GM12878 (cell line): Measurements from ENCODE around the gene REM2. TPM values are rescaled to one million over a fixed set of nuclear protein-coding genes. Genes with fewer than 3 reads are reported as not detected.

Experiments used
- CHD2 ChIP-seq: IDR thresholded peaks from 2 replicates; pipeline ENCODE4 v1.6.1; 2011; ENCODE audit warnings: low read depth, low read length, improper control_type of control experiment, borderline replicate concordance
- CREM ChIP-seq: IDR thresholded peaks from 2 replicates; pipeline ENCODE4 v1.6.1; 2014; ENCODE audit warnings: antibody characterized with exemption, low read depth
- CTCF ChIP-seq, 3 experiments: IDR thresholded peaks in 2 of 3; conservative IDR thresholded peaks in 1 of 3; 2 replicates each; pipeline ENCODE4 v1.5.1; 2011; ENCODE audit warnings: low read depth in 3 of 3, low read length in 3 of 3, mild to moderate bottlenecking in 3 of 3, control low read depth in 2 of 3, moderate library complexity in 2 of 3, inconsistent platforms in 1 of 3, mixed read lengths in 1 of 3; ENCODE audit not compliant: control insufficient read depth in 2 of 3, insufficient read depth in 1 of 3; ENCODE audit errors: extremely low read depth in 1 of 3
- ESRRA ChIP-seq: IDR thresholded peaks from 2 replicates; pipeline ENCODE4 v1.6.1; 2012; ENCODE audit warnings: mild to moderate bottlenecking, low read length, improper control_type of control experiment
- FOXK2 ChIP-seq: fragments of 450-650 bp; IDR thresholded peaks from 2 replicates; pipeline ENCODE4 v1.6.1; 2017; ENCODE audit warnings: mild to moderate bottlenecking, moderate library complexity
- KDM1A ChIP-seq: fragments of 200-600 bp; sonication (generic); IDR thresholded peaks from 2 replicates; pipeline ENCODE4 v1.6.1; 2016; ENCODE audit warnings: borderline replicate concordance
- KLF5 ChIP-seq: fragments of 450-650 bp; IDR thresholded peaks from 2 replicates; pipeline ENCODE4 v1.6.1; 2014; ENCODE audit warnings: mild to moderate bottlenecking; ENCODE audit not compliant: partially characterized antibody
- MEF2A ChIP-seq: IDR thresholded peaks from 2 replicates; pipeline ENCODE4 v1.6.1; 2011; ENCODE audit warnings: low read depth, mild to moderate bottlenecking, low read length, moderate library complexity; ENCODE audit not compliant: insufficient read depth
- POLR2A ChIP-seq: IDR thresholded peaks from 2 replicates; pipeline ENCODE4 v1.6.1; 2011; ENCODE audit warnings: low read depth, mild to moderate bottlenecking, low read length
- RB1 ChIP-seq: fragments of 450-650 bp; formaldehyde crosslinking; IDR thresholded peaks from 2 replicates; pipeline ENCODE4 v1.6.1; 2017; ENCODE audit warnings: mild to moderate bottlenecking, borderline replicate concordance
- RCOR1 ChIP-seq: conservative IDR thresholded peaks from 2 replicates; pipeline ENCODE4 v1.6.1; 2012; ENCODE audit warnings: low read depth, low read length, improper control_type of control experiment
- REST ChIP-seq: IDR thresholded peaks from 2 replicates; pipeline ENCODE4 v1.6.1; 2012; ENCODE audit warnings: mild to moderate bottlenecking, low read depth, low read length
- RFX5 ChIP-seq: IDR thresholded peaks from 2 replicates; pipeline ENCODE4 v1.6.1; 2011; ENCODE audit warnings: low read depth, low read length, improper control_type of control experiment
- SIN3A ChIP-seq: IDR thresholded peaks from 2 replicates; pipeline ENCODE4 v1.6.1; 2012; ENCODE audit warnings: low read depth, low read length, improper control_type of control experiment
- TAF1 ChIP-seq: IDR thresholded peaks from 2 replicates; pipeline ENCODE4 v1.6.1; 2011; ENCODE audit warnings: mild to moderate bottlenecking, low read depth, low read length, borderline replicate concordance
- USF1 ChIP-seq: IDR thresholded peaks from 2 replicates; pipeline ENCODE4 v1.6.1; 2011; ENCODE audit warnings: borderline replicate concordance, low read depth, mild to moderate bottlenecking, moderate library complexity, mixed read lengths, low read length; ENCODE audit not compliant: insufficient read depth; ENCODE audit errors: extremely low read length
- WRNIP1 ChIP-seq: IDR thresholded peaks from 2 replicates; pipeline ENCODE4 v1.6.1; 2011; ENCODE audit warnings: low read depth, low read length, improper control_type of control experiment, borderline replicate concordance
- ZBTB40 ChIP-seq: fragments of 450-650 bp; IDR thresholded peaks from 2 replicates; pipeline ENCODE4 v1.6.1; 2016; ENCODE audit warnings: mild to moderate bottlenecking, moderate library complexity, borderline replicate concordance
- ZNF207 ChIP-seq: fragments of 450-650 bp; IDR thresholded peaks from 2 replicates; pipeline ENCODE4 v1.6.1; 2014; ENCODE audit warnings: antibody characterized with exemption, mild to moderate bottlenecking, borderline replicate concordance
- ZSCAN29 ChIP-seq: fragments of 450-650 bp; IDR thresholded peaks from 2 replicates; pipeline ENCODE4 v1.6.1; 2017; ENCODE audit warnings: mild to moderate bottlenecking, moderate library complexity
- polyA plus RNA-seq, 11 experiments: library from polyadenylated mRNA; depleted of rRNA in 4 of 11; unstranded in 6 of 11; stranded (reverse) in 5 of 11; fragments of >200 nt; fragmentation: Nextera tagmentation in 4 of 11; fragmentation: Illumina TruSeq in 1 of 11; extraction: Ambion mirVana in 4 of 11; extraction: Trizol in 1 of 11; gene quantifications; 1 replicate in 1 of 11; 2 replicates in 10 of 11; pipeline versions ENCODE4 v1.2.1 to v1.2.3, GENCODE V29; 2011 to 2016; ENCODE audit warnings: inconsistent platforms in 2 of 11, missing spikeins in 2 of 11, low read depth in 1 of 11
- total RNA-seq, 4 experiments: library from RNA; depleted of rRNA in 3 of 4; stranded (reverse); fragments of >200 nt in 3 of 4; fragmentation: Illumina TruSeq in 1 of 4; extraction: Trizol in 1 of 4; gene quantifications; 2 replicates each; pipeline versions ENCODE4 v1.2.1 to v1.2.3, GENCODE V29; 2013 to 2021

Gene REM2
- total and polyA plus RNA-seq, 10 of the 15 experiments (the other 5 are each of a cell fraction or from before 2014, with no cell fraction given): 0.27 to 1.5 (median 0.83) TPM

- no peak for TF ChIP-seq ZBTB40
- TF ChIP-seq KDM1A: no peak
- TF ChIP-seq RFX5: no peak
- TF ChIP-seq ESRRA: no peak
- TF ChIP-seq SIN3A: peak; percentile 14; the same call in 1 of the 2 replicates
- TF ChIP-seq MEF2A: no peak
- peak; percentile 80 for TF ChIP-seq POLR2A
- no peak for TF ChIP-seq REST
- TF ChIP-seq TAF1: peak; percentile 59; the same call in 1 of the 2 replicates
- 0 out of 6 replicates have a peak, but pooled peaks of 1 of the 3 experiments have one; percentile 7 for TF ChIP-seq CTCF (IDR thresholded peaks at IDR 0.05 in 2 of 3, conservative IDR thresholded peaks at IDR 0.05 in 1 of 3; ENCODE audit: control insufficient read depth in 2 of 3, extremely low read depth in 1 of 3, insufficient read depth in 1 of 3, low read depth in 3 of 3, low read length in 3 of 3)
- peak; percentile 60; the same call in 1 of the 2 replicates for TF ChIP-seq FOXK2
- TF ChIP-seq ZNF207: peak; percentile 86
- no peak for TF ChIP-seq RCOR1
- peak; percentile 16 for TF ChIP-seq KLF5
- no peak for TF ChIP-seq ZSCAN29
- no peak; the same call in 1 of the 2 replicates for TF ChIP-seq CREM
- no peak for TF ChIP-seq WRNIP1
- TF ChIP-seq RB1: no peak
- peak; percentile 59 for TF ChIP-seq CHD2
- no peak for TF ChIP-seq USF1
These were observed 11.6 kb upstream of the REM2 start, which contains the start of gene LRP10 (continued) for GRCh38 chr14:22871224-22872032.
